Activated CD8-positive, alpha-beta T cell treated with anti-CD3 and anti-CD28 coated beads for 36 hours (primary cell): Measurements from ENCODE around the gene KLK2. TPM values are rescaled to one million over a fixed set of nuclear protein-coding genes. Genes with fewer than 3 reads are reported as not detected.

ENCODE experiments used
- ATAC-seq: fragments of 200-7000 bp; cut with Tn5 transposase; one replicate; pipeline ENCODE4 v1.10.0; 2021; ENCODE audit warnings: mild to moderate bottlenecking, moderate library complexity
- CTCF ChIA-PET: fragments of 350-600 bp; sonication (Branson Sonifier 250); formaldehyde crosslinking; loops from one replicate; lab custom pipeline; 2021; ENCODE audit warnings: antibody characterized with exemption; lab: Charles Lee
- POLR2A ChIA-PET: fragments of 350-600 bp; sonication (Branson Sonifier 250); formaldehyde crosslinking; loops from one replicate; lab custom pipeline; 2021; ENCODE audit warnings: antibody characterized with exemption; lab: Charles Lee
- DNase-seq: peaks from one replicate; pipeline ENCODE4 v3.0.0-alpha.2; 2020
- H3K27ac Mint-ChIP-seq: one replicate; pipeline ENCODE4 v1.8.0; 2021; ENCODE audit warnings: mild to moderate bottlenecking, mixed read lengths
- H3K27me3 Mint-ChIP-seq: one replicate; pipeline ENCODE4 v1.8.0; 2021; ENCODE audit warnings: mixed read lengths
- H3K36me3 Mint-ChIP-seq: one replicate; pipeline ENCODE4 v1.8.0; 2021; ENCODE audit warnings: low read depth, mixed read lengths
- H3K4me1 Mint-ChIP-seq: one replicate; pipeline ENCODE4 v1.8.0; 2021; ENCODE audit warnings: low read depth, mixed read lengths
- H3K4me3 Mint-ChIP-seq: one replicate; pipeline ENCODE4 v1.8.0; 2021; ENCODE audit warnings: mild to moderate bottlenecking, moderate library complexity, mixed read lengths
- H3K9me3 Mint-ChIP-seq: one replicate; pipeline ENCODE4 v1.8.0; 2021; ENCODE audit warnings: mixed read lengths
- CTCF ChIP-seq: fragments of 200-600 bp; IDR thresholded peaks from one replicate; pipeline ENCODE4 v1.8.0; 2022; ENCODE audit warnings: antibody characterized with exemption, mild to moderate bottlenecking
- intact Hi-C: fragments of 100-400 bp; cut with micrococcal nuclease; formaldehyde crosslinking; loops from one replicate; pipeline ENCODE4 v1.10.0; 2022
- total RNA-seq, 2 experiments: library from RNA; stranded (reverse); gene quantifications; one replicate each; pipeline ENCODE4 v1.2.3, GENCODE V29; 2021

Gene KLK2
- total RNA-seq, 2 experiments from 2014 or later = 0.51 to 0.90 TPM

- TF ChIP-seq CTCF = no peak
- H3K9me3 Mint-ChIP-seq = no peaks in the 10 kb centered on the region
- intact Hi-C loops = loop anchor here (5.0 to 10.0 kb wide), 3 partner anchors 121 to 321 kb away; no protein-coding TSS in a partner anchor
- ChIA-PET POLR2A (interaction anchor here (0.6 kb wide), 1 partner anchor 108 kb away, joined by 3 read pairs; no protein-coding TSS in a partner anchor), CTCF (interaction anchor here (1.5 kb wide), 1 partner anchor 370 kb away, joined by 3 read pairs; no protein-coding TSS in a partner anchor)
- peaks cover 8% of the 10 kb centered on the region for H3K4me1 Mint-ChIP-seq
- no peaks in the 10 kb centered on the region for H3K36me3 Mint-ChIP-seq
- H3K4me3 Mint-ChIP-seq = no peak overlapping the region
- peaks cover 29% of the 10 kb centered on the region for H3K27me3 Mint-ChIP-seq
- ATAC-seq (no peak), DNase-seq (no peak)
- H3K27ac Mint-ChIP-seq = no peak overlapping the region
Measured at GRCh38 chr19:50926144-50926543, 52.9 kb downstream of the KLK2 start.

GRCh38 chr19:50928831-50929230 lies 55.6 kb downstream of the KLK2 start:
- Mint-ChIP-seq H3K4me1 (no peaks in the 10 kb centered on the region), H3K36me3 (no peaks in the 10 kb centered on the region), H3K27ac (no peak overlapping the region), H3K4me3 (no peak overlapping the region), H3K27me3 (peaks cover 32% of the 10 kb centered on the region), H3K9me3 (no peaks in the 10 kb centered on the region)
- intact Hi-C loops = loop anchor here (5.0 to 10.0 kb wide), 3 partner anchors 124 to 324 kb away; no protein-coding TSS in a partner anchor
- TF ChIP-seq CTCF = no peak
- CTCF ChIA-PET = interaction anchor here (1.2 to 1.6 kb wide), 3 partner anchors 7 to 168 kb away, joined by 3 to 7 read pairs (median 5); no protein-coding TSS in a partner anchor
- DNase-seq (no peak), ATAC-seq (no peak)
- POLR2A ChIA-PET = no interaction called here

Other genes starting within 250 kb of the KLK2 start
- not detected for gene SYT3, start 233.6 kb upstream of the KLK2 start, total RNA-seq
- gene C19orf81, start 224.0 kb upstream of the KLK2 start, total RNA-seq = 1 to 10 TPM; 1.5 to 3.2 TPM
- gene SHANK1, start 153.6 kb upstream of the KLK2 start, total RNA-seq = under 1 TPM in 1 of 2 experiments, not detected in 1; 0.25 TPM
- gene CLEC11A, start 150.1 kb upstream of the KLK2 start, total RNA-seq = 1 to 10 TPM; 2.2 to 2.7 TPM
- gene GPR32, start 103.0 kb upstream of the KLK2 start, total RNA-seq = not detected
- gene ACP4, start 83.0 kb upstream of the KLK2 start, total RNA-seq = not detected
- gene KLK1, start 49.7 kb upstream of the KLK2 start, total RNA-seq = under 1 TPM; 0.65 to 0.83 TPM
- not detected for gene KLK15, start 39.9 kb upstream of the KLK2 start, total RNA-seq
- gene KLK3, start 18.5 kb upstream of the KLK2 start, total RNA-seq = not detected
- gene KLK4, start 38.0 kb downstream of the KLK2 start, total RNA-seq = not detected
- not detected for gene KLK5, start 79.6 kb downstream of the KLK2 start, total RNA-seq
- gene KLK6, start 96.2 kb downstream of the KLK2 start, total RNA-seq = not detected
- not detected for gene KLK7, start 110.5 kb downstream of the KLK2 start, total RNA-seq
- gene KLK8, start 128.2 kb downstream of the KLK2 start, total RNA-seq = not detected
- gene KLK10, start 146.3 kb downstream of the KLK2 start, total RNA-seq = not detected
- gene KLK11, start 153.2 kb downstream of the KLK2 start, total RNA-seq = not detected
- gene KLK12, start 161.6 kb downstream of the KLK2 start, total RNA-seq = not detected
- not detected for gene KLK13, start 191.7 kb downstream of the KLK2 start, total RNA-seq
- under 1 TPM; 0.32 to 0.43 TPM for gene KLK14, start 209.4 kb downstream of the KLK2 start, total RNA-seq
- gene CTU1, start 235.0 kb downstream of the KLK2 start, total RNA-seq = 10 to 100 TPM; 10.6 to 11.1 TPM